Measurements from ENCODE around the gene TMIGD1. TPM values are rescaled to one million over a fixed set of nuclear protein-coding genes. Genes with fewer than 3 reads are reported as not detected.

The TMIGD1 gene
- total and polyA plus RNA-seq, 10 donors: not detected

DNA sequence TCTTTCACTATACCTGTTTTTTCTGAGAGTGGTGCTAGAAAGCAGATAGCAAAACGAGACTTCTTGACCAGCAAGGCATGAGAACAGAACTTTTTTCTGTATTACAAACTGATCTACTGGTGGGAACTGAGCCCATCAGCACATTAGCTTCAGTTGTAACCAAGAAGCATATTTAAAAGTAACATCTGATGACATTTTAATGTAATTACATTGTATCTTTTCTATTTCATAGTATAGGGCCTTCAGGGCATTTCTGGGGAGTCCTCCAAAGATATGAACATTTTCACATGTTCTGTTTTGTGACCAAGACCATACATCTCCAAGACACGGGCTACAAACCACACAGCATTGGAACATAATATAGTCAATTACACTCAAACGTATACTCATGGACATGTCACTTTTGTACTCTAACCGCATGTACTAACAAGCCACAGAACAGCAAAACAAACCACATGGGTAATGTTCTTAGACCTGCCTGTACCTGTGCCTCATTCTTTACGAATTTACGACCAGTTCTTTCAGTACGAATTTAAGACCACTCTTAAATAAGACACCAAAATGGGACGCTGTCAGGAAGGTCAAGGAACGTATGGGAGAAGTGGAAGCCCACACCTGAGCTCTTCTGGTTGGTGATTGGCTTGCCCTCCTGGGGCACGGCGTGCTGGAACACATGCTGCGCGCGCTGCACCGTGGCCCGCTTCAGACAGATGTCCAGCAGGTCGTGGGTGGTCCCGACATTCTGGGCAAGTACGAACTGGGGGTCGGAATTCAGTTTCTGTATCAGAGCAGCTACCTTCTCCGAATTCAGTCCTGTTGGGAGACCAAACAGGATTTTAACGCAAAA lies 42.9 kb downstream of the TMIGD1 start:
- TF ChIP-seq POLR2AphosphoS5 (IDR thresholded peaks at IDR 0.05) (no peak), POLR2A (IDR thresholded peaks at IDR 0.05) (no peak)
- TF ChIP-seq, protein P1, sequence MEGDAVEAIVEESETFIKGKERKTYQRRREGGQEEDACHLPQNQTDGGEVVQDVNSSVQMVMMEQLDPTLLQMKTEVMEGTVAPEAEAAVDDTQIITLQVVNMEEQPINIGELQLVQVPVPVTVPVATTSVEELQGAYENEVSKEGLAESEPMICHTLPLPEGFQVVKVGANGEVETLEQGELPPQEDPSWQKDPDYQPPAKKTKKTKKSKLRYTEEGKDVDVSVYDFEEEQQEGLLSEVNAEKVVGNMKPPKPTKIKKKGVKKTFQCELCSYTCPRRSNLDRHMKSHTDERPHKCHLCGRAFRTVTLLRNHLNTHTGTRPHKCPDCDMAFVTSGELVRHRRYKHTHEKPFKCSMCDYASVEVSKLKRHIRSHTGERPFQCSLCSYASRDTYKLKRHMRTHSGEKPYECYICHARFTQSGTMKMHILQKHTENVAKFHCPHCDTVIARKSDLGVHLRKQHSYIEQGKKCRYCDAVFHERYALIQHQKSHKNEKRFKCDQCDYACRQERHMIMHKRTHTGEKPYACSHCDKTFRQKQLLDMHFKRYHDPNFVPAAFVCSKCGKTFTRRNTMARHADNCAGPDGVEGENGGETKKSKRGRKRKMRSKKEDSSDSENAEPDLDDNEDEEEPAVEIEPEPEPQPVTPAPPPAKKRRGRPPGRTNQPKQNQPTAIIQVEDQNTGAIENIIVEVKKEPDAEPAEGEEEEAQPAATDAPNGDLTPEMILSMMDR (IDR thresholded peaks at IDR 0.05 in 8 of 11, conservative IDR thresholded peaks at IDR 0.05 in 3 of 11): no peak
- peak overlapping the region in 6 of 8 donors; percentile 76 to 86 (median 79) for H3K27ac ChIP-seq
- peak; percentile 81 for DNase-seq
- H3K4me1 ChIP-seq: peaks cover 10 to 32% (median 21%) of the 10 kb centered on the region in 6 donors
- no peaks in the 10 kb centered on the region for H3K9me3 ChIP-seq
- 3 to 5% (median 4%) methylated on average over 16 to 22 of the region's 22 CpGs for WGBS, 5 donors
- H3K36me3 ChIP-seq: peaks cover 0 to 33% (median 25%) of the 10 kb centered on the region in 6 donors
- peaks cover 0 to 3% (median 0%) of the 10 kb centered on the region in 7 donors for H3K27me3 ChIP-seq (replicated peaks in 1 of 7)
- peak overlapping the region; percentile 85 to 100 (median 98) for H3K4me3 ChIP-seq
- intact Hi-C loops (cut with DNase I; ENCODE audit: low total_unique reads): no loop called here

DNA sequence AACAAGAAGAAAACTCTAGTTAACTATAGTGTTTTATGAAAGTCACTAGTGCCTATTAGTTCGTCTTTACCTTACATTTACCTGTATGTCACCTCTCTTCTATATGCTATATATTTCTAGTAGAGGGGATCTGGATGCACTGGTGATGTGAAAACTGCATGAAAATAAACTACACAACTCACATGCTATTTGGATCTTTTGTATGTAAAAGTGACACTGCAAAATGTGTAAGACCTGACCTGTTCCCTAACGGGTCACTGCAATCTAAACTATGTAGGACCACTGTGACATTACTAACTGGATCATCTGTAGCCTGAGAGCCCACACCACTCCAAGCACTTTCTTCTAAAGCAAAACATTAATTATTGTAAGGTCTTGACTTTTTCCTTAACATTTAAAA lies 43.8 kb downstream of the TMIGD1 start:
- intact Hi-C loops (cut with DNase I; ENCODE audit: low total_unique reads): no loop called here
- 75 to 93% (median 88%) methylated on average over 2 of the region's 2 CpGs for whole genome bisulfite sequencing, 5 donors

DNA sequence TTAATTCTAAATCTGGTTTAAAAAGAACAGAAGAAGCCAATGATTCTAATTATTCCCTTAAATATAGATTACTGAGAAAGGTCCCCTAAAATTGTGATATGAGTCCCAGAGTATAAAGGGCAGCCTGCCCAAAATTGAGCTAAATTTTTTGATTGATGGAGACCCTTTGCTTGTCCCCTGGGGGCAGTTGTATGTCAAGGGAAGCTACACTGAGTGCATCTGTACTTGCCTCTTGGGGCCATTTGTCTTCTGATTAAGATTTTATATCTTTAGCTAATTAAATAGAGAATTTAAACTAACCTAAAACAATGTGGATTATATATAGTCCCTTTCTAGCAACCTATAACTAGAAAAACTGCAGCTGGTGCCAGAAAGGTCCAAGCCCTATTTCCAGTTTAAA lies 54.7 kb downstream of the TMIGD1 start:
- H3K9me3 ChIP-seq: no peaks in the 10 kb centered on the region
- H3K36me3 ChIP-seq: peaks cover 0 to 100% (median 57%) of the 10 kb centered on the region in 6 donors
- intact Hi-C loops (cut with DNase I; ENCODE audit: low total_unique reads): loop anchor here (10.0 kb wide), 1 partner anchor 144 kb away; no protein-coding TSS in a partner anchor
- no peak overlapping the region for H3K4me3 ChIP-seq
- H3K27ac ChIP-seq: no peak overlapping the region
- no peaks in the 10 kb centered on the region for H3K4me1 ChIP-seq
- TF ChIP-seq, protein P1 (IDR thresholded peaks at IDR 0.05 in 8 of 11, conservative IDR thresholded peaks at IDR 0.05 in 3 of 11): no peak
- no peak for TF ChIP-seq POLR2AphosphoS5 (IDR thresholded peaks at IDR 0.05)
- no peak for TF ChIP-seq POLR2A (IDR thresholded peaks at IDR 0.05)
- DNase-seq: no peak
- H3K27me3 ChIP-seq (replicated peaks in 1 of 7): no peaks in the 10 kb centered on the region

More for the DNA sequence above, 43.8 kb downstream of the TMIGD1 start:
- DNase-seq: no peak
- Histone ChIP-seq H3K9me3 (no peaks in the 10 kb centered on the region), H3K27ac (no peak overlapping the region), H3K27me3 (replicated peaks in 1 of 7) (peaks cover 0 to 3% (median 0%) of the 10 kb centered on the region in 7 donors), H3K36me3 (peaks cover 0 to 41% (median 33%) of the 10 kb centered on the region in 6 donors), H3K4me3 (peak overlapping the region in 1 of 8 donors; percentile 98), H3K4me1 (peaks cover 10 to 32% (median 21%) of the 10 kb centered on the region in 6 donors)
- TF ChIP-seq POLR2AphosphoS5 (IDR thresholded peaks at IDR 0.05) (no peak), POLR2A (IDR thresholded peaks at IDR 0.05) (no peak)
- TF ChIP-seq, protein P1 (IDR thresholded peaks at IDR 0.05 in 8 of 11, conservative IDR thresholded peaks at IDR 0.05 in 3 of 11): no peak

DNA sequence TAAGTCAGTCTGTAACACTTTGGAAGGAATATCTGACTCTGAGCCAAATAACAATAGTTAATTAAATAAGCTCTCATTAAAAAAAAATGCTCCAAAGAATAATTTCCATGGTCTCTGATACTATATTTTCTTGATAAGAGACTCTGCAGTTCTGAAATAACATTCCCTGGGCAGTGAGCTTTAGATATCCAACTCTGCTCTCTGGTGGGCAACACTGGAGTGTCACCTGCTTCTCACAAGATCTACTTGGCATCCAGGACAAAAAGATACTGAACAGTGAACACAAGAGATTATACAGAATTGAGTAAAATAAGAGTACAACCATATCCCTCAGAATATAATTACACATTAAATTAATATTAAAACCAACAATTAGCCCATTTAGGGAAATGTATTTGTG lies 55.8 kb downstream of the TMIGD1 start:
- Histone ChIP-seq H3K27me3 (replicated peaks in 1 of 7) (no peaks in the 10 kb centered on the region), H3K9me3 (no peaks in the 10 kb centered on the region), H3K36me3 (peaks cover 0 to 100% (median 61%) of the 10 kb centered on the region in 6 donors), H3K4me3 (no peak overlapping the region), H3K27ac (no peak overlapping the region), H3K4me1 (no peaks in the 10 kb centered on the region)
- intact Hi-C loops (cut with DNase I; ENCODE audit: low total_unique reads): loop anchor here (10.0 kb wide), 1 partner anchor 143 kb away; no protein-coding TSS in a partner anchor
- TF ChIP-seq POLR2AphosphoS5 (IDR thresholded peaks at IDR 0.05): no peak
- TF ChIP-seq, protein P1 (IDR thresholded peaks at IDR 0.05 in 8 of 11, conservative IDR thresholded peaks at IDR 0.05 in 3 of 11): peak in 5 of 11 experiments; percentile 8 to 30 (median 28)
- no peak for DNase-seq
